Esophagus squamous epithelium (tissue), 5 donors: ENCODE results near the gene TTC39B. TPM values are rescaled to one million over a fixed set of nuclear protein-coding genes. Genes with fewer than 3 reads are reported as not detected.

ENCODE experiments used
- DNase-seq: peaks from one replicate; lab custom pipeline; 2025; lab: John Stamatoyannopoulos, UW
- H3K27ac ChIP-seq, 4 donors: fragments of 200-600 bp; sonication (generic); one replicate each; pipeline ENCODE4 v1.5.1; 2016 to 2019; ENCODE audit warnings: mild to moderate bottlenecking in 1 of 4
- H3K27me3 ChIP-seq, 4 donors: fragments of 200-600 bp; sonication (generic); 1 replicate in 3 of 4; 2 replicates in 1 of 4; pipeline versions ENCODE4 v1.5.1 to v1.6.0; 2017 to 2021; ENCODE audit warnings: antibody characterized with exemption in 1 of 4
- H3K36me3 ChIP-seq, 3 donors: fragments of 200-600 bp; sonication (generic); one replicate each; pipeline ENCODE4 v1.5.1; 2016 to 2019
- H3K4me1 ChIP-seq, 3 donors: fragments of 200-600 bp; sonication (generic); one replicate each; pipeline ENCODE4 v1.5.1; 2017 to 2019
- H3K4me3 ChIP-seq, 4 donors: fragments of 200-600 bp; sonication (generic); 1 replicate in 3 of 4; 2 replicates in 1 of 4; pipeline ENCODE4 v1.5.1; 2016 to 2019; ENCODE audit warnings: mild to moderate bottlenecking in 2 of 4, moderate library complexity in 1 of 4
- H3K9me3 ChIP-seq, 3 donors: fragments of 200-600 bp; sonication (generic); one replicate each; pipeline ENCODE4 v1.5.1; 2016 to 2019
- CTCF ChIP-seq, 6 experiments: fragments of 450-650 bp in 4 of 6; fragments of 200-600 bp in 2 of 6; sonication (generic) in 2 of 6; IDR thresholded peaks; one replicate each; pipeline ENCODE4 v1.5.1; 2016 to 2019; ENCODE audit warnings: antibody characterized with exemption in 6 of 6, mild to moderate bottlenecking in 4 of 6, moderate library complexity in 4 of 6
- POLR2A ChIP-seq, 4 donors: fragments of 450-650 bp; IDR thresholded peaks; one replicate each; pipeline ENCODE4 v1.6.1; 2017; ENCODE audit warnings: antibody characterized with exemption in 4 of 4, mild to moderate bottlenecking in 4 of 4, moderate library complexity in 3 of 4
- WGBS, 2 donors: methylation state at CpG; one replicate each; pipeline ENCODE4 v1.1.5; 2018; 5-methylcytosine and 5-hydroxymethylcytosine counted together
- intact Hi-C: fragments of 100-400 bp; cut with DNase I; formaldehyde crosslinking; loops from one replicate; pipeline ENCODE4 v1.15.0; 2022
- total RNA-seq, 4 donors: library from RNA; depleted of rRNA; stranded (reverse); fragments of >200 nt; gene quantifications; one replicate each; pipeline ENCODE4 v1.1.0, GENCODE V29; 2016
- donor health status: DM: yes; HTN: yes; CAD: no.

TTC39B gene
- total RNA-seq, 4 donors from 2014 or later = 15.8 to 24.3 (median 17.5) TPM

- no peak for DNase-seq
- H3K36me3 ChIP-seq = no peaks in the 10 kb centered on the region
- intact Hi-C loops = no loop called here
- no peaks in the 10 kb centered on the region for H3K9me3 ChIP-seq
- peaks cover 0 to 19% (median 9%) of the 10 kb centered on the region in 3 donors for H3K4me1 ChIP-seq
- WGBS, 2 donors = 59 to 67% methylated on average over 2 of the region's 2 CpGs
- no peak overlapping the region for H3K27ac ChIP-seq
- no peaks in the 10 kb centered on the region for H3K27me3 ChIP-seq
- H3K4me3 ChIP-seq = no peak overlapping the region
- TF ChIP-seq POLR2A (IDR thresholded peaks at IDR 0.05) (no peak), CTCF (IDR thresholded peaks at IDR 0.05) (no peak)
These were observed 58.4 kb downstream of the TTC39B start for GRCh38 chr9:15248621-15249020.

GRCh38 chr9:15248081-15248480 is 58.9 kb downstream of the TTC39B start:
- Histone ChIP-seq H3K9me3 (no peaks in the 10 kb centered on the region), H3K36me3 (no peaks in the 10 kb centered on the region), H3K4me3 (no peak overlapping the region), H3K27me3 (no peaks in the 10 kb centered on the region), H3K4me1 (peaks cover 0 to 18% (median 12%) of the 10 kb centered on the region in 3 donors), H3K27ac (no peak overlapping the region)
- intact Hi-C loops = no loop called here
- TF ChIP-seq CTCF (IDR thresholded peaks at IDR 0.05) = no peak
- TF ChIP-seq POLR2A (IDR thresholded peaks at IDR 0.05) = no peak
- no peak for DNase-seq

- DNase-seq = no peak
- no peak overlapping the region for H3K4me3 ChIP-seq
- no peaks in the 10 kb centered on the region for H3K27me3 ChIP-seq
- H3K27ac ChIP-seq = no peak overlapping the region
- intact Hi-C loops = no loop called here
- H3K4me1 ChIP-seq = peaks cover 0 to 22% (median 12%) of the 10 kb centered on the region in 3 donors
- no peaks in the 10 kb centered on the region for H3K9me3 ChIP-seq
- TF ChIP-seq POLR2A (IDR thresholded peaks at IDR 0.05) (no peak), CTCF (IDR thresholded peaks at IDR 0.05) (no peak)
- H3K36me3 ChIP-seq = no peaks in the 10 kb centered on the region
These were observed 60.3 kb downstream of the TTC39B start for GRCh38 chr9:15246708-15247107.

- H3K4me1 ChIP-seq = peaks cover 0 to 22% (median 12%) of the 10 kb centered on the region in 3 donors
- no peak overlapping the region for H3K27ac ChIP-seq
- DNase-seq = no peak
- intact Hi-C loops = no loop called here
- H3K9me3 ChIP-seq = no peaks in the 10 kb centered on the region
- TF ChIP-seq CTCF (IDR thresholded peaks at IDR 0.05) (no peak), POLR2A (IDR thresholded peaks at IDR 0.05) (no peak)
- no peaks in the 10 kb centered on the region for H3K27me3 ChIP-seq
- H3K36me3 ChIP-seq = no peaks in the 10 kb centered on the region
- no peak overlapping the region for H3K4me3 ChIP-seq
- WGBS, 2 donors = 52 to 59% methylated on average over 1 of the region's 1 CpG
These were observed 60.8 kb downstream of the TTC39B start for GRCh38 chr9:15246243-15246642.

GRCh38 chr9:15244001-15244441 is 63.0 kb downstream of the TTC39B start:
- no peak overlapping the region for H3K4me3 ChIP-seq
- intact Hi-C loops = no loop called here
- H3K27me3 ChIP-seq = no peaks in the 10 kb centered on the region
- H3K4me1 ChIP-seq = peaks cover 0 to 15% (median 8%) of the 10 kb centered on the region in 3 donors
- no peaks in the 10 kb centered on the region for H3K36me3 ChIP-seq
- DNase-seq = no peak
- 65 to 70% methylated on average over 4 of the region's 4 CpGs for WGBS, 2 donors
- no peaks in the 10 kb centered on the region for H3K9me3 ChIP-seq
- H3K27ac ChIP-seq = no peak overlapping the region
- no peak for TF ChIP-seq POLR2A (IDR thresholded peaks at IDR 0.05)
- TF ChIP-seq CTCF (IDR thresholded peaks at IDR 0.05) = no peak
